ENCODE results near the gene DLG2.
"Not testable (repeated sequence)": the region's sequence is repeated elsewhere in the genome, so short reads cannot be mapped to it uniquely, and the experiment has no call there.

DLG2 gene

DNA sequence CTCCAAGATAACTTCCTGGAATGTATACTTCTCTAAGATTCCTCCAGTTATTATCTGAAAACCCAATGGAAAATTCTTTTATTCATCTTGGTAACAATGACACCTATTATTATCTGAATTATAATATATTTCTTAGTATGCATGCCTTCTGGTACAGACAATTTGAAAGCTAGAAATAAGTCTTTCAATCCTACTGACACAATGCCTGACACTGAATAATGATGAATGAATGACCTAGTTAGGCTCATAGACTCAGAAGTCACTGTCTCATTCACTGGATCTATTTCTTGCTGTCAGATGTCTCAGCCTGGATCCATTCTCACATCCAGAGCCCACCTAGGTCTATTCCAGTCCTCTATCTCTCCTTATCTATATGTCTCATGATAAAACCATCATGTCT lies 1214.3 kb downstream of the DLG2 start:
- DNase-seq = no peak

DNA sequence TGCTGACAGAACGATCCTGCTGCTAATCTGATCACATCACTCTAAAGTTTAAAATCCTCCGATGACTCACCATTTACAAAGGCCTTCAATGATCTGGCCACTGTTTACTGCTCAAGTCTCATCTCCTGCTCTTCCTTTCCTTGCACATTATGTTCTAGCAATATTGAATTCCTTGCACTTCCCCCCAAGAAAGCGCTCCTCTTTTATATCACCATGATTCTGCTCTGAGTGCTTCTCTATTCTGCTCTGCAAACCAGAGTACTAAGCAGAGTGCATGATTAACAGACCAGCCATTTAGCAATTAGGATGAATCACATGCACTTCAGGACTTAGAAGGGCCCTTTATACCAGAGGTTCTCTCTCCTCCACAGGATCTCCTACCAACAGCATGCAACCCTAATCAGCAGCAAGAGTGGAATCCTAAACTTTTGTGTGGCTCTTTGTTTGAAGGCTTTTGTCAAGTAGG lies 1218.2 kb downstream of the DLG2 start:
- DNase-seq = no peak

DNA sequence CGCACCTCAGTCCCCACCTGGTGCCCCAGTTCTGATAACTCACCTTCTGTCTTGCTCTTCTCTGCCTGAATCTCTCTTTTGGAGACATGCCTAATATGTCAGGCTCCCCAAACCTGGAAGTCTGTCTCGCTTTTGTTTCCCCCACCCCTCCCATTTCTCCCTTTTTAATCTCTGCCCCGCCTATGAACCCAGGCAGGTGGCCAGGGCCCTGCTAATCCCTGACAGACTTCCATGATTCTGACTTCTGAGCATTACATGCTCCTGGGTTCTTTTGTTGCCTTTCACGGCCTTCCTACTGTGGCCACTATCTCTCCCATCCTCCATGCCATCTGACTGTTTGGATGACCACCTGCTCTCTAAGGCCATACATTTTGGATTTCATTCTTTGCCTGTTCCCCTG lies 1220.1 kb downstream of the DLG2 start:
- no peak for DNase-seq

- peak; percentile 43 for DNase-seq
Observed at GRCh38 chr11:84398017-84398626, 1229.0 kb downstream of the DLG2 start.

DNA sequence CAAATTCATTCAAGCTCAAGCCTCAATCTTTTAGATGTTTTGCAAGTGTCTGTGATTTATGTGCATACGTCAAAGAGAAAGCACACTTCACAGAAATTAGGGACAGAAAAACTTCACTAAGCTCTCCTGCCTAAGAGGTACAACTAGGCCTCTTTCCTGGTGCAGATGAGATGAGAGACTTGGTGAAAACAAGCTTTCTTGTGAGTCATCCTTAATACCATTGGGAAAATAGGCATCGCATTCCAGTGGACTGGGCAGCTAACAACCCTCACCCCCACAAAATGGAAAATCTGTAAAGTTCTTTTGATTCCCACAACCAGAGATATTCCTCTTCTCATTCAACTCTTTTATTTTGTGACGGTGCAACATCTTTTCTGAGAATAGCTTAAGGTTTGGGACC lies 1230.6 kb downstream of the DLG2 start:
- no peak for DNase-seq

- DNase-seq = peak; percentile 18
Observed at GRCh38 chr11:84390441-84391078, 1236.6 kb downstream of the DLG2 start.

GRCh38 chr11:84389696-84390095 lies 1237.4 kb downstream of the DLG2 start:
- no peak for DNase-seq

- DNase-seq = peak; percentile 48
Observed at GRCh38 chr11:84384731-84385130, 1242.4 kb downstream of the DLG2 start.

GRCh38 chr11:84383576-84383975 lies 1243.6 kb downstream of the DLG2 start:
- no peak for DNase-seq

- no peak for DNase-seq
Observed at GRCh38 chr11:84381666-84382065, 1245.5 kb downstream of the DLG2 start.

GRCh38 chr11:84372381-84372950 lies 1254.7 kb downstream of the DLG2 start:
- DNase-seq = no peak

DNA sequence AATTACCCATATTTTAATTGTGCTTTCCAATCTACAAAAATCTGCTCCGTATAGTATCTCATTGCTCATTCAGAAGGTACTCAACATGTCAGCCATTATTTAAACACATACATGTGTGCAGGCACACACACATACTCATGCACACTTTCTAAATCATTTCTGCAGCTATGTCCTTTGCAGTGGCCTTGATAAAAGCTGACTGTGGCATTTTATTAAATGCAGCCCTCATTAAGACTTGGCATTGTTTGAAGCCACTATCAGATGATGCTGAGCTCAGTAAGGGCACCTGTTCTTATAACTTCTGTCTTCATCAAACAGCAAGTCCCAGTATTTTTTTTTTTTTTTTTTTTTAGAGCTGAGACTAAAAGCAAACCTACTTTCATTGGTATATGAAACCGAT lies 1269.1 kb downstream of the DLG2 start:
- no peak for DNase-seq

DNA sequence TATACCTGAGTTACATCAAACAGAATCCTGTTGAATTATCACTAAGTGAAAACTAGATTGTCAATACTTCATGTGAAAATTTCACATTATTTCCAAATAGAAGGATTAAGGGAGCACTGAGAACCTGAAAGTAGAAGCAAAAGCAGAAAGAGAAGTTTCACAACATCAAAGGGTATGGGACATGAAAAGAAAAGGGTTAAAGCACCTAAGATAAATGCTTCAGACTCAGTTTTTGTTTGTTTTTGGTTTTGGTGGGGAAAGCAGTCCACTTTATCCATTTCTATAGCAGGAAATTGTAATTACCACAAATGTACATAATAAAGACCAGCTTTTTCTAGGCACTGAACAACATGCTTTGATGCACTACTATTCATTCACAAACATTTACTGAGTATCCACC lies 1271.2 kb downstream of the DLG2 start:
- DNase-seq = no peak

- DNase-seq = no peak
Observed at GRCh38 chr11:84345597-84345996, 1281.5 kb downstream of the DLG2 start.

- DNase-seq = no peak
Observed at GRCh38 chr11:84345027-84345426, 1282.1 kb downstream of the DLG2 start.

GRCh38 chr11:84339796-84340195 lies 1287.3 kb downstream of the DLG2 start:
- DNase-seq = no peak

- no peak for DNase-seq
Observed at GRCh38 chr11:84333221-84333620, 1293.9 kb downstream of the DLG2 start.

- no peak for DNase-seq
Observed at GRCh38 chr11:84322211-84322610, 1304.9 kb downstream of the DLG2 start.

DNA sequence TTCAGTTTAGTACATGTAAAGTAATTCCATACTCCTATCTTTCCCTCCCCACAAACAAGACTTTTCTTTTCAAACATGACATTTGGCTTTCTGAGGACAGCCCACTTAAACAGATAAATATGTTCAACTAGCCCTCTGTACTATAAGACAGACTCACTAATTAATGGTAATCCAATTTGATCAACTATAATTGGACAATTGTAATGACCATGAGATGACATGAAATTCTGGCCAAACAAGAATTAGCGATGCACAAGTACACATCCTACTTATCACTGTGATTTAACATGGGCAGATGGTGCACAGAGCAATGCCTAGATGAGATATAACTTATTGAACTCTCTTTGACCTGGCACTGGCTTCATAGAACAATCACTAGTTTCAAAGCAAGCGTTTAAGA lies 1307.3 kb downstream of the DLG2 start:
- DNase-seq = no peak

DNA sequence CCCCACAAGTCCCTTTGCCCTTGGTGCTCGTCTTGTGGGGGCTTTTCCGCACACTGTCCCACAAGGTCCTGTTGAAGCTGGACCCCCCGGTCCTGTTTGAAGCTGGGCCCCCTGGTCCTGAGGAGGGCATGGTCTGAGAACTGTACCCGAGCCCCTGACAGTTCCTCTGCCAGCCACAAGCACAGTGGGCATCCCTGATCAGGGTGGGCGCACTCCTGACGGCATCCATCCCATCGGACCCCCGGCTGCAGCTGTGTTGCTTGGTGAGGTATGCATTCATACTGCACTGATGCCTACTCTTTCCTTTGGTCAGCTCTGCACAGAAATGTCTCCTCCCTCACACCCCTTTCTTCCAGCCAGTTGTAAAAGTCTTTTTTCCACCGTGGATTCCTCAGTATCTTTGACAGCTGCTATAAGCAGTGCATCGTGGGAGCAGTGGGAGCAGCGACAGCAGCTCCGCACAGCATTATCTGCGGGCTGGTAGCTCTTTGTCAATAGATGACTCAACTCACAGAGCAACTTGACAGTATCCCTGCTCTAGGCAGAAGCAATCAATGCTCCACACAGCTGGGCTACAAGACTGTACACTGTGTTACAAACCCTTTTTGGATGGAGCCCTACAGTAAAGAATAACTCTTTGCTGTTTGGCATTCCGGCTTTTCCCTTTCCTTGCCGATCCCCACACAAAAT lies 1310.1 kb downstream of the DLG2 start:
- DNase-seq = no peak

DNA sequence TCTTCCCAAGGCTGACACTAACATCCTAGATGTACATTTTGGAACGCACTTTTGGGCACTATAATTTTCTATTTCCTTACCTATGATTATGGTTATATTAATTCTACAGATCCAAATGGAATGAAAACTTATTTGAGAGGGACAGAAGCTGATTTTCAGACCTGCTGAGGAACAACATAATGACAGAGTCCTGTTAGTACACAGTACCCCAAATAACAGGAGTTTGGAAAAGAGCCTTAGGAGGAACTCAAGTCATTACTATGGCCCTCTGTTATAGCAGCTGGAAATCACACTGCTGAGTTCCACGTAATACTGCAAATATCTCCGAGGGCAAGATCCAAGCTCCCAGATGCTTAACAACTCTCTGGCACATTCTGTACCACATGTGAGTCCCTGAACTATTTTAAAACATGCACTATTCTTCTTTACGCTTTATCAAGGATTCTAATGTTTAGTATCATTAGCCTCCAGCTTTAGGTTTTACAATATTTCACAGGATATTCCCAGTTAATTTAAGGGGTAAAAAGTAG lies 1313.2 kb downstream of the DLG2 start:
- no peak for DNase-seq

DNA sequence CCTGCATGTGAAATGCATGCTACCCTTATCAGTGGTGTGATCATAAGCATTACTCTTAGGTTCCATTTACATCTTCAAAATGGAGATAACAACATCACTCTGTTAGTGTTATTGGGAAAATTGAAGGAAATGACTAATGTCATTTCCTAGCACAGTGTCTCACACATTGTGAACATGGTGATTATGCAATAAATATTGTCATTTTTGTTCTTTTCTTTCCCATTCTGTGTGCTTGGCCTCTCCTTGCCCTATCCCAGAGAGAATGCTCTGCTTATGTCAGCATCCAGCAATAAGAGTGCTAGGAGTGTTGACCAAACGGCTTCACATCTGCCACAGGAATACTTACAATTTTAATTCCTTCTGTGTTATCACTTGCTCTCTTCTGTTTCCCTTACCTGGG lies 1316.9 kb downstream of the DLG2 start:
- DNase-seq = no peak

GRCh38 chr11:84308491-84308890 lies 1318.7 kb downstream of the DLG2 start:
- not testable (repeated sequence) for DNase-seq

- DNase-seq = no peak
Observed at GRCh38 chr11:84300092-84300491, 1327.1 kb downstream of the DLG2 start.
